HG03108 (cell line): ENCODE measurements around the gene C16orf95.
A peak's percentile ranks its signal among the peaks of the same experiment; 100 is the strongest.
"Not testable (repeated sequence)": the region's sequence is repeated elsewhere in the genome, so short reads cannot be mapped to it uniquely, and the experiment has no call there.

Experiments used
- ATAC-seq: cut with Tn5 transposase; IDR thresholded peaks from one replicate; pipeline ENCODE4 v1.9.1; 2021; ENCODE audit warnings: moderate library complexity; ENCODE audit not compliant: unreplicated experiment

The C16orf95 gene, protein sequence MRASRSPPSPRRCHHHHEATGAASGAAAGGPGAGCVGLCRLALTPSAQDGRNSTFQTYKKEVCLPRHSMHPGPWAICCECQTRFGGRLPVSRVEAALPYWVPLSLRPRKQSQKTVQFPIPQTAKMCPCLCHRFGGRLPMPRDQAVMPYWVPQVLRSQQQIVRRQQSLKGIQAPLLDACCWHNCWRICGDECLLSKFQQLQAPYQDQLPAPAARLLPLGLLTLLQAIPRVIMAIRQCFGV

DNA sequence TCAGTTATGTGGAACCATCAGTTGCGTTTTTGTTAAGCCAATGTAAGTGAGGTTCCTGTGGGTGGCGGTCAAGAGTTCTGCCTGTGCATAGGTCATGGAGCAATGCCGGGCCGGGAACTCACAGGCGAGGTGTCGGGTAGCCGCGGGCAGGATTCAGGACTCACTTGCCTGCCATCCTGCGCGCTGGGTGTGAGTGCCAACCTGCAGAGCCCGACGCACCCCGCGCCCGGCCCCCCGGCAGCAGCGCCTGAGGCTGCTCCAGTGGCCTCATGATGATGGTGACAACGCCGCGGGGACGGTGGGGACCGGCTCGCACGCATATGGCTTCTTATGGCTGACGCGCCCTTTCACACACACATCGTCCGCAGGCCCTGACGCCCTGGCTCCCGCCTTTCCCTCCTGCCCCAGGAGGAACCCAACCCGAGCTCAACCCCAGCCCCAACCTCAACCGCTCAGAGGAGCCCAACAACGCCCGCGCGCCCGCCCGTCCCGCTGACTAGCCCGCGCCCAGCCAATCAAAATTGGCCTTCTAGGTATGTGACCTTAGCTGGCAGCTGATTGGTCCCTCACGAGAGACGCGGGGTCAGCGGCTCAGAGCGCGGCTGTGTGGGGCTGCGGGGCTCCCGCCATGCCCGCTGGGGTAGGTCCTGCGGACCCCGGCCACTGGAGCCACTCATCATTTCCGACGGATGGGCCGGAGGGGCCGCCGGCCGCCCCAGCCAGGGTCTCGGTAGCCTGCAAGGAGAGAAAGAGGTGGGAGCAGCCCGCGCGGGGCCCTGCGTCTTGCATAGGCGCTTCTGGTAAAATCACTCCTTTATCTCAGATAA is at the start of gene C16orf95:
Gene C16orf95, minus strand, starts transcription at position 470 of the 827 bp plus-strand sequence. Its CDS starts 150 bp downstream, at position 320.
- peak; percentile 91 for ATAC-seq

DNA sequence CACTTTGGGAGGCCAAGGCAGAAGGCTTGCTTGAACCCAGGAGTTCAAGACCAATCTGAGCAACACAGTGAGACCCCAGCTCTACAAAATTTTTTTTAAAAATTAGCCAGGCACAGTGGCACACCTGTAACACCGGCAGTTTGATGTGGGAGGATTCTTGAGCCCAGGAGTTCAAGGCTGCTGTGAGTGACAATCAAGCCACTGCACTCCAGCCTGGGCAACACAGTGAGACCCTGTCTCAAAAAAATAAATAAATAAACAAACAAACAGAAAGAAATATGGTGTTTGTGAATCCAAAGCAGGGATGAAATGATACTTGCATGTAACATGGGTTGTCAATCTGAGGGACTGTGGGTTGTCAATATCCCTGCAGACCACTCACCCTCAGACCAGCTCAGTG is 49.7 kb upstream of the C16orf95 start:
- no peak for ATAC-seq

DNA sequence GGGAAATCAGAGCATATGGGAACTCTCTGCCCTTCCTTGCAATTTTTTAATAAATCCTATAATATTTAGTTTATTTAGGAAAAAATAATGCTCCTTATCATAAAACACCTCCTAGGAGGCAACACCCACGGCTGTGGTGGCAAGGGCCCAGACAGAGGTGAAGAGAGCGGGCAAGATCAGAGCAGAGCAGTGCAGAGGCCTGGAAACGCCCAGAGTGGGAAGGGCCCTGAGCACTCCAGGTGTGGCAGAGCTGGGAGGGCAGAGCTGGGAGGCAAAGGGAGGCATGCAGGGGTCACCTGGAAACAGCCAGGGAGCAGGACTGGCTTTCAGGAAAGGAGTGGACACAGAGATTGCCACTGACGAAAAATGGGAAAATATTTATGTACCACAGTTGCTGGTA is 49.1 kb upstream of the C16orf95 start:
- ATAC-seq, result no peak

DNA sequence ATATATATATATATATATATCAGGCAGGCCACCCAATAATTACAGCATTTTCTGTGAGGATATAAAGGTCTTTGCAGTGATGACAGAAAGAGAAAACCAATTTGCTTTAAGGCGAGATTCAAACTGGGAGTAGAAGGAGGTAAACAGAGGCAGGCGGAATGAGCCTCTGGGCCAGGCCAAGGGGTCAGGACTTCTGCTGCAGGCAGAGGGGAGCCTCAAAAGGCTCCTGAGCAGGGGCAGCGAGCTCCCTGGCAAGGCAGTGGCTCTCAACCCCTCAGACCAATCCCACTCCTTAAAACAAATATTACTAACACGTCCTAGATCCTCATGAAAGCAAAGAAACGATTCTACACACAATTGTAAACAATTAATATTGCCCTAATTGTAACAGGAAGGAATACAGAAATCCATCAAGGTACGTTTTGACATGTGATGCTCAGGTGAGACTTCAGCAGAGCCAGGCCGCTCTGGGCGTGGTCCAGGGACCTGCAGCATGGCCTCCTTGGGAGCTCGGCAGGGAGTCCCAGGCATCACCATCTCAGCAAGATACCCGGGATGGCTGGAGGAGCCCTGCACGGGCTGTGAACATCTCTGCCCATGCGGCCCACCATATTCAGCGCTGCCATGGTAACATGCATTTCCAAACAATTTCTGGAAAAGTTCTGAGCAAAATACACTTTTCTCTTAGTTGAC is 48.0 kb upstream of the C16orf95 start:
- ATAC-seq, result no peak

DNA sequence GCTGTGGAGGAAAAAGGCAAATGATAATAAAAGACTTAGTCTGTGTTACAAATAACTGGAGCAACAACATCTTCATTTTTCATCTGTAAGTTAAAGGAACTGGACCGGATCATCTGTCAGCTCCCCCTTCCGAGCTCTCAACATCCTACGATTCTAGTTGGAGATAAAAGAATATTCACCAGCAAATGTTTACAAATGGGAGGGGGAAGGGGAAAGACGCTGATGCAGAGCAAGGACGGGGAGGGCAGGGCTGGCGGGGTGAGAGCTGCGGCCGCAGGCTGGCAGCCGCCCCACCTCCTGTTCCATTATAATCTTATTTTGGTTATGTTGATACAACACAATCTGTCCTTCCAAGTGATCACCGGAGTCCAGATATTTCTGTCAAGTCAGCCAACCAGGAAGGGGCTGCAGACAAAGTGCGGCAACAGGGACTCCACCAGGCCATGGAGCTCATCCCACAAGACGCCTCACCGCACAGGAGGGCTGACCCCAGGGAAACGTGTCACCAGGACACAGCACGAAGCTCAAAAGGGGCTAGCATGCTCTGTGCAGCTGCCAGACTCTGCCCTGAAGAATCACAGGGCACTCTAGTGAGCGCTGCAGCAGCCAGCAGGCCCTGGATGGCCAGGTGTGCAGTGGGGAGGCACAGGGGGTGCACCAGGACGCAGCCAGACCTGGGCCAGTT is 46.7 kb upstream of the C16orf95 start:
- ATAC-seq, result no peak

DNA sequence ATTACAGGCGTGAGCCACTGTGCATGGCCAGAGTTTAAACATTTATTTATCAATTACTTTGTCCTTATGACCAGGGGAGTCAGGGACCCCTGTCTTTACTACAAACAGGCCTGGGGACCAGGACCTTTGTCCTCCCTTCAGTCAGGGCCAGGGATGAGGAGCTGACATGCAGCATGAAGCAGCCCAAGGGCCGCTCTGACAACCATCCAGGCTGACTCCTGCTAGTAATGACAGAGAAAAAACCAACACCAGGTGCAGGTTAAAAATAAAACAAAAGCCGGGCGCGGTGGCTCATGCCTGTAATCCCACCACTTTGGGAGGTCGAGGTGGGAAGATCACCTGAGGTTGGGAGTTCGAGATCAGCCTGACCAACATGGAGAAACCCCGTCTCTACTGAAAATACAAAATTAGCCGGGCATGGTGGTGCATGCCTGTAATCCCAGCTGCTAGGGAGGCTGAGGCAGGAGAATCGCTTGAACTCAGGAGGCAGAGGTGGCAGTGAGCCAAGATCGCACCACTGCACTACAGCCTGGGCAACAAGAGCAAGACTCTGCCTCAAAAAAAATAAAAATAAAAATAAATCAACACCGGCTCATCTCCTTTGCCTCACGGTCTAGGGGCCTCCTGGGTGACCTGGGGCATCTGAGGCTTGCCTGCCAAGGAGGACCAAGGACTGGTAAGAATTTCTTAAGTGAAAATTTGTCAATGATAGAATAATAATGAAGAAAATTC is 45.8 kb upstream of the C16orf95 start:
- not testable (repeated sequence) for ATAC-seq

DNA sequence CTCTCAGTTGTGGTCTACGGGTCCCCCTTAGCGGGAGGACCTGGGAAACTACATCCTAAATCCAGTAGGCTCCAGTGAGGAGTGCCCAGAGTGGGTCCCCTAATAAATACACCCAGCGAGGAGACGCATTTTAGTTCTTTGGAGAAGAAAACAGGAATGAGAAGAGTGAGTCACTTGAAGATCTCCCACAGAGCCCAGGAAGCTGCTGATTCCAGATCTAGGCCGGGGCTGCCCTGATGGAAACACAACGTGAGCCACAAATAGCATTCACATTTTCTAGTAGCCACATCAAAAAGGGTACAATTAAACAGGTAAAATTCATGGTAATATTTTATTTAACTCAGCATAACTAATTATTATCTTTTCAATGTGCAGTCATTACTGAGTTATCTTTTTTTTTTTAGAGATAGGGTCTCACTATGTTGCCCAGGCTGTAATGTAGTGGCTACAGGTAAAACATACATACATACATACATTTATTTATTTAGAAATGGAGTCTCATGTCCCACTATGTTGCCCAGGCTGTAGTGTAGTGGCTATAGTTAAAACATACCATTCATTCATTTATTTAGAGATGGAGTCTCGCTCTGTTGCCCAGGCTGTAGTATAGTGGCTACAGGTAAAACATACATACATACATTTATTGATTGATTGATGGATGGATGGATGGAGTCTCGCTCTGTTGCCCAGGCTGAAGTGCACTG is 44.9 kb upstream of the C16orf95 start:
- ATAC-seq, result no peak

DNA sequence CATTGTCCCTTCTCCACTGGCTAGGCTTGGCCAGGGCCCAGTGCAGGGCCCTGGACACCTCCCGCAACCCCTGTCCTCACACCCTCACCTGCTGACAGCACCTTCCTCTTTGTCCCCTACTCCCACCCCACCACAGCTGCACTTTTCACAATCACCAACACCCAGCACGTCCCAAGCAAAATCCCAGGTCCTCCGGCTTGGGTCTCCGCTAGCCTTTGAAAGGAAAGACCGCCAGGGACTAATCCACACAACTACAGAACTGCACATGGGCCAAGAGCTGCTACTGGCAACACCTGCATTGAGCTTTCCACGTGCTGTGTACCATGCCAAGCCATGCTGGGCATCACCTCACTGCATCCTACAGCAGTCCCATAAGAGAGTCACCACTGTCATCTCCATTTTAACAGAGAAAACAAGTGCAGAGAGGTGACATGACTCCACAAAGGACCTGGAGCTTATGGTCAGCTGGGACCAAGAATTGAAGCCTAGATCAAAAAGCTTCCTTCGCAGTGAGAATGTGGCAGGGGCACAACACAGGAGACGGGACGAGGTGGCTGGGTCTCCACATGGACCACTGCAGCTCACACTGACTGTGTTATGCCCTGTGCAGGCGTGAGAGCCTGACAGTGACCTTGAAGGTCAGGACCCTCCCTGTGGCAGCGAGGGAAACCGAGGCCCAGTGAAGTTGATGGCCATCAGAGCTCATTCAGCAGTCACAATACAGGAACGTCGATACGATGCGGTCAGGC is 43.8 kb upstream of the C16orf95 start:
- ATAC-seq, result no peak

DNA sequence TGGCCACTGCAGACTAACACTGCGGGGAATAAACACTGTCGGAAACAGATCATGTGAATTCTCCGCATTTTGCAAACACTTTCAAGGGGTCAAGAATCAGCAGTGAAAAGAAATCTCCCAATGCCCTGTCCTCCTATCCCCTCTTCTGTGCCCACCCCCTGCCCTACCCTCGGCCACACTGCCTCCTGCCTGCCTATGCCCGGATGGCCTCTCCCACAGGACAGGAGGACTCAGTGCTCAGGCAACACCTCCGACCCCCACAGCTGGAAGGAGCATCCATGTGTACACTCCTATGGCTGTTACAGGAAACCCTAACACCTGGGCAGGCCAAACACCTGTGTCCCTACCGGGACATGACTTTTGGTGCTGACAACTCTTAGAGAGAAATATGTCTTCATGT is 41.9 kb upstream of the C16orf95 start:
- no peak for ATAC-seq

DNA sequence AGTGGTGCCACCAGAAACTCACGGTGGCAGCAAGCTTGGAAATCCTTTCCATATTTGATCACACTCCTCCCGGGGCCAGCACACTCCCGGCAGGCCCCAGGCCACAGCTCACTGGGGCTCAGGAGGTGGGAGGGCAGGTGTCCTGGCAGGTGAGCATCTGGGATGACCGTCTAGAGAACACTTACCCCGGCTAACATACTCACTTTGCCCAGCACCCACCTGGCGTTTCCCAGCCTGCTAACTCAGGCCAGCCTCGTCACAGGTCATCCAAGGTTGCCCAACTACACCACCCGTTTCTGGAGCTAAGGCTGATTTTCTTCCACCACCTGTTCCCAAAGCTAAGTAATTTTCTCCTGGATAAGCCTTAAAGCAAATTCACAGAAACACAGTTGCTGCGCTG is 41.5 kb upstream of the C16orf95 start:
- no peak for ATAC-seq

DNA sequence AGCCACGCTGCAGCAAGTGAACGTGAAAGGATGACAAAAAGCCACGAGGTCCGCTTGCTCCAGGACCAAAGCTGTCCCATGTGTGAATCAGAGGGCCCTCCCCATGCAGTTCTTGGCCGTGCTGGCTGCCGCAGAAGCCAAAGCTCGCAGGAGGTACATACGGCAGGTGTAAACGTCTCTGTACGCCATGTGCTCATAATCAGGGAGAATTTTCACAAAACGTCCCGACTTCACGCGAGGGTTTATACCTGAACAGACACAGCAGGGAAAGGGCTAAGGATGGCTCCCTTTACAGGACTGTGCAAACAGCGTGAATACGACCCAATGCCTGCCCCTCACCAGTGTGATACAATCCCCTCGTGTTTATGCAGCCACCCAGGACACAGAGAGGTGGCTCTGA is 41.1 kb upstream of the C16orf95 start:
- ATAC-seq, result no peak

DNA sequence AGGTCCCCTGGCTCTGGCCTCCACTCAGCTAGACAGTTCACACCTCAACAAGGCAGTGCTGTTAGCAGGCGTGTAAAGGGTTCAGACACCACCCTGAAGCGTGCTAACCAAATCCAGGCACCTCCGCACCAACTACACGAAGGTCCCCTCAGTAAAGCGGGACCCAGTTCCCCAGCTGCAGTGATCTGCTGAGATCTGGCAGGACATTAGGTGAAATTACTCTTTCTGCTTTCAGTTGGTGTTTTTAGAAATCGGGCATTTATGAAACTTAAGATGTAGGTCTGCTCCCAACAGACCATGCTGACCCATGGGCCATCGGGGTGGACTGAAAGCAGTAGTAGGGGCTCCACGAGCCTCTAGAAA is 39.3 kb upstream of the C16orf95 start:
- ATAC-seq, result no peak

DNA sequence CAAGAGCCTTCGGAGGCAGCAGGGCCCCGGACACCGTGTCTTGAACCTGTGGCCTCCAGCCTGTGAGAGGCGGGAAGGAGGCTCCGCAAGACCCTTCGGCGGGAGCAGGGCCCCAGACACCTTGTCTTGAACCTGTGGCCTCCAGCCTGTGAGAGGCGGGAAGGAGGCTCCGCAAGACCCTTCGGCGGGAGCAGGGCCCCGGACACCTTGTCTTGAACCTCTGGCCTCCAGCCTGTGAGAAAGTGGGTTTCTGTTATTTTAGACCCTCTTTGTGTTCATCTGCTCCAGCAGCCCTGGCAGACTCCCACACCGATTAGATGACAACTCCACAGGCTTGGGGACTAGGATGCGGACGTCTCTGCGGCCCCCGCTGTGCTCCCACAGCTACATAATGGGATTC is 36.4 kb upstream of the C16orf95 start:
- no peak for ATAC-seq

DNA sequence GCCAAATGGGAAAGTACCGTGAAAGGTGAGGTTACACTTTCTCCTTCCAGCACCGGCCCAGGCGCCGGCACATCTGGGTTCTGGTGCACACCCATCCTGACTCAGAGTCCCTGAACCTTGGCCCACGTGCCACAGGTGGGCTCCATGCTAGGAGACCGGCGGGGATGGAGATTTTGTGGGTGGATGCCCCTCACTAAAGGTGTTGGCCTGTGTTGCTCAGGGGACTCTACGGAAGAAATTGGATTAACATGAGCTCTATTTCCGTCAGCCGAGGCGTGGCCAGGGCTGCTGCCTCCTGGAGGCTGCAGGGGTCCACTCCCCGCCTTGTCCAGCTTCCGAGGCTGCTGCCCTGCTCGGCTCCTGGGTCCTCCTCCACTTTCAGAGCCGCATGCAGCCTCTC is 35.6 kb upstream of the C16orf95 start:
- no peak for ATAC-seq

DNA sequence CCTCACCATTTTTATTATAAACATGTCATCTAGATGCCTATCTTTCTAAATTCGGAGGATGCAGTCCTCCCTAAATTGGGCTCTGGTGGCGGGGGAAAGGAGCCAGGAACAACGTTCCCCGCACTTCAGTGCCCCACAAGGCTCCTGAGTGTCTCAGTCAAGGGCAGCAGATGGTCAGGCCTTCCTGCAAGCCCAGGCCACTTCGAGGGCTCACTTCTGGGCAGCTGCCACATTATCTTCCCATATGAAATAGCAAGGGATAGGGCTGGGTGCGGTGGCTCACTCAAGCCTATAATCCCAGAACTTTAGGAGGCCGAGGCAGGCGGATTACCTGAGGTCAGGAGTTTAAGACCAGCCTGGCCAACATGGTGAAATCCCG is 34.1 kb upstream of the C16orf95 start:
- ATAC-seq, result no peak

DNA sequence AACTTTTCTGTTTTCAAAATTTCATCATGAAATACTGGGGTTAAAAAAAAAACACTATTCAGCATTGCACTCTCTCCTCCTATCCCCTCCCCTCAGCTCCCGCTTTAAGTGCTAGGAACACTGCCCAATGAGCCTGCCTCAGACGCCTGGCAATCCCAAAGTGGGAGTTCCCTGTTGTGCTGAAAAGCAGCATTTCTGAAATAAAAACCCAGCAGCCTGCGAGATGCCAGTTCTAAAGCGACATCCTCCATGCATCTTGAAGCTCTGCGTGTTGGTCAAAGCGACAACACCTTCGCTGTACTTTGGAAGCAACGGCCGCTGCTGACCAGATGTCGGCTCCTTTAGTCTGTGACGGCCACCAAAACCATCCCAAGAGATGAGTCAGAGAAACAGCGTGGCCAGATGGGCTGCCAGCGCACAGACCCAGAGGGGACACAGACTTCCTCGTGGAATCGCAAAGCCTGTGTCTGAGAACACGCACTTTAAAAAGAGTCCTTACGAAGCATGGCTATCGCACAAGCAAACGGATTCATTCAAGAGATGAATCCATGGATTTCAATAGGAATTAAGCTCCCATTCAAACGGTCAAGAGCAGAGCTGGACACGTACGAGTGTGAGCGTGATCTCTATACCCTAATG is 33.6 kb upstream of the C16orf95 start:
- no peak for ATAC-seq

DNA sequence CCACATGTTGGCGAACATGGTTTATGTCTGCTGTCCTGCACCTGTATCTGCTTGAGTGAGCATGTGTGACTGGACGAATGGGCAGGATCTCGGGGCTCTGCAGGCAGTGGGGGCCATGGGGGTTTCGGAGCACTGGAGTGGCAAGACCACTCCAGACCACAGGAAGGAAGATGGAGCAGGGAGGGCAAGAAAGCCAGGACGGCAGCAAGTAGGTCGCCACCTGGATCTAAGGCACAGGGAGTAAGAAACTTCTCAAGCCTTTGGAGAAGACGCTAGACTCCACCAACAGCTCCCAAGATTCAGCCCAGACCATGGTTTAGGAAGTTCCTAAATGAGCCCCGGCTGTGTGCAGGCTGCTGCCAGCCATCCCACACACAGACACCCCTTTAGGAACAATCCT is 32.8 kb upstream of the C16orf95 start:
- ATAC-seq, result no peak

DNA sequence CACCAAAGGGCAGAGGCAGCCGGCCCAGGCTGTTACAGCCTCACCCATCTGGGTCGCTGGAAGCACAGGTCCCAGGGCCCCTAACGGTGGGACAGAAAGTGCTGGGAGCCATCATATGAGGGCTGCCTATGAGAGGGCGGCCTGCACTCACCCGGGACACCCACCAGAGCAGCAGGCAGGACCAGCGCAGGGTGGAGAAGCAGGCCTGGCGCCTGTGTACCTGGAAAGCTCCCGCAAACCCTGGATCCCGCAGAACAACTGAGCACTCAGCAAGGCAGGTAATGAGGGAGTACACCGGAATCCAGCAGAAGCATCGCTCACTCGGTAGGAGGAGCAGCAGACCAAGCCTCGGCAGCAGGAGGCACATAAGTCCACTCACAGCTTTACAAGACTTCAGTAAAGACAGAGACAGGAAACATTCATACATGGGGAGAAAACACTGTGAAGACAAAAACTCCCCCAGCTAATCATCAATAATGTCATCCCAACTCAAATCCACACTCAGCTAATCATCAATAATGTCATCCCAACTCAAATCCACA is 31.5 kb upstream of the C16orf95 start:
- ATAC-seq, result no peak
